Suprapubic skin (tissue), 3 donors: ENCODE data around the gene MYO7A.

Source experiments
- CTCF ChIP-seq, 2 donors: fragments of 200-600 bp in 1 of 2; fragments of 450-650 bp in 1 of 2; sonication (generic) in 1 of 2; IDR thresholded peaks; one replicate each; pipeline ENCODE4 v1.5.1; 2016 to 2019; ENCODE audit warnings: antibody characterized with exemption in 2 of 2, mild to moderate bottlenecking in 1 of 2, moderate library complexity in 1 of 2
- EP300 ChIP-seq: sonication (generic); formaldehyde crosslinking; IDR thresholded peaks from one replicate; pipeline ENCODE4 v1.6.1; 2017; ENCODE audit warnings: antibody characterized with exemption

GRCh38 chr11:77120571-77120970 lies 7.5 kb upstream of the MYO7A start:
- TF ChIP-seq CTCF (IDR thresholded peaks at IDR 0.05) (no peak), EP300 (no peak)
